Measurements from ENCODE around the gene RASEF.

RASEF gene

DNA sequence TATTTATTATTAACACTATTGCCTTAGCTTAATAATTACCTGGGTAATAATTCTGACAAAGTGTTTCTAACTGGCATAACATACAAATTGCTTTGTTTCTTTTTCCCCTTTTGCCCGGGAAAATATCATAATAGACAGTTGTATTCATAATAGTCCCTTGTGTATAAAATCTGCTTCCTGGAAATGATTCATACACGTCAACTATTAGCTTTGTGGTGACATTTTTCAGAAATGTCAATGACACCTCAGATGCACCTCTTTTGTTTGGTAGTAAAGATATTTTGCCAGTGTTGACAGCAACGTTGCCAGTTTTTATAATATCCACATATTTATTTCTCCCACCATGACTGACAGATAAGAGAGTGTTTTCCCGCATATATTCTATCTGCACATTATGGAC, 73.0 kb downstream of the RASEF start:
- Histone ChIP-seq H3K27ac (ENCODE audit: insufficient read depth, low read length, poor library complexity, severe bottlenecking) (no peak overlapping the region), H3K36me3 (ENCODE audit: control insufficient read depth, insufficient read depth, low read length) (no peaks in the 10 kb centered on the region), H3K9me3 (ENCODE audit: control insufficient read depth, low read length) (no peaks in the 10 kb centered on the region), H3K4me3 (ENCODE audit: insufficient read depth, low read depth, low read length, poor library complexity, severe bottlenecking) (no peak overlapping the region), H3K4me1 (ENCODE audit: control insufficient read depth, insufficient read depth, low read length, poor library complexity, severe bottlenecking) (no peaks in the 10 kb centered on the region), H3K27me3 (replicated peaks; ENCODE audit: control insufficient read depth, insufficient read depth, low read length, poor library complexity, severe bottlenecking) (no peaks in the 10 kb centered on the region)
- DNase-seq: no peak

DNA sequence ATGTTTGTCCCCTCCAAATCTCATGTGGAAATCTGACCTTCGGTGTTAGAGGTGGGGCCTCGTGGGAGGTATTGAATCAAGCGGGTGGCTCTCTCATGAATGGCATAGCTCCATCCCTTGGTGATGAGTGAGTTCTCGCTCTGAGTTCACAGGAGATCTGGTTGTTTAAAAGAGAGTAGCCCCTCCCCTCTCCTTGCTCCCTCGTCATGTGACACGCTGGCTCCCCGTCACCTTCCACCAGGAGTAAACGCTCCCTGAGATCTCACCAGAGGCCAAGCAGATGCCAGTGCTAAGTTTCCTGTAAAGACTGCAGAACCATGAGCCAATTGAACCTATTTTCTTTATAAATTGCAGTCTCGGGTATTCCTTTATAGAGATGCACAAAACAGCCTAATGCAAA, 74.5 kb downstream of the RASEF start:
- Histone ChIP-seq H3K4me1 (ENCODE audit: control insufficient read depth, insufficient read depth, low read length, poor library complexity, severe bottlenecking) (no peaks in the 10 kb centered on the region), H3K27me3 (replicated peaks; ENCODE audit: control insufficient read depth, insufficient read depth, low read length, poor library complexity, severe bottlenecking) (no peaks in the 10 kb centered on the region), H3K36me3 (ENCODE audit: control insufficient read depth, insufficient read depth, low read length) (no peaks in the 10 kb centered on the region), H3K4me3 (ENCODE audit: insufficient read depth, low read depth, low read length, poor library complexity, severe bottlenecking) (no peak overlapping the region), H3K27ac (ENCODE audit: insufficient read depth, low read length, poor library complexity, severe bottlenecking) (no peak overlapping the region), H3K9me3 (ENCODE audit: control insufficient read depth, low read length) (no peaks in the 10 kb centered on the region)
- DNase-seq: no peak

DNA sequence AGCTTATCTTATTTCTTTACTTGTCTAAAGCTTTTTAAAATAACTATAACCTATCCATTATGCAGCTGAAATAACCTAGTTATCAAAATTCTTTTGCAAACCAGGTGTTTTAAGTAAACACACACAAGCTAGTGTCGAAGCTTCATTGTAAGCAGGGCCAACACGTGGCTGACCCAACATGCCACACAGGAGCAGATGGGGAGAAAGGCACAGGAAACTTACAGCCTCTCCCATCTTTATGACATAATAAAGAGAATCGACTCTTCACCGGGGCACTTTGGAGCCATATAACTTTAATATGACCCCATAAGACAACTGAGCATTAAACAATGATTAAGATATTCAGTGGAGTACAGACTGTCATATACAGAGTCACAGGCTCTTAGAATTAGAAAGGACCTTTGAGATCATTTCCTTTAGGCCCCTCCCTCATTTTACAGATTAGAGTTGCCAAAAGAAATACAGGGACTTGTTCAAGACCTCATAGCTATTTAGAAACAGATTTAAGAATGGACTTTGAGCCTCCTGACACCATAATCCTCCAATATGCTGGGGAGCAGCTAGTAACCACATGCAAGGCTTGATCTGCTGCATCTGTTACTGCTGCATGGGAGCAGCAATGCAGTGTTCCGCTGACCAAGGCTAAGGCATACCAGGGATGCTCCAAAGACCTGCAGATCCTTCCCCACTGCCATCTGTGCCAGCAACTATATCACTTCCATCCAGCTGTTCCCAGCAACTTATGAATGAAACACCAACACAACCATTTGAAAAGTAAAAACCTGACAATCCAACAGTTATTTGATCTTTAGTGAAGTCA, 75.4 kb downstream of the RASEF start:
- DNase-seq: no peak
- Histone ChIP-seq H3K4me3 (ENCODE audit: insufficient read depth, low read depth, low read length, poor library complexity, severe bottlenecking) (no peak overlapping the region), H3K4me1 (ENCODE audit: control insufficient read depth, insufficient read depth, low read length, poor library complexity, severe bottlenecking) (no peaks in the 10 kb centered on the region), H3K36me3 (ENCODE audit: control insufficient read depth, insufficient read depth, low read length) (no peaks in the 10 kb centered on the region), H3K9me3 (ENCODE audit: control insufficient read depth, low read length) (no peaks in the 10 kb centered on the region), H3K27me3 (replicated peaks; ENCODE audit: control insufficient read depth, insufficient read depth, low read length, poor library complexity, severe bottlenecking) (no peaks in the 10 kb centered on the region), H3K27ac (ENCODE audit: insufficient read depth, low read length, poor library complexity, severe bottlenecking) (no peak overlapping the region)

DNA sequence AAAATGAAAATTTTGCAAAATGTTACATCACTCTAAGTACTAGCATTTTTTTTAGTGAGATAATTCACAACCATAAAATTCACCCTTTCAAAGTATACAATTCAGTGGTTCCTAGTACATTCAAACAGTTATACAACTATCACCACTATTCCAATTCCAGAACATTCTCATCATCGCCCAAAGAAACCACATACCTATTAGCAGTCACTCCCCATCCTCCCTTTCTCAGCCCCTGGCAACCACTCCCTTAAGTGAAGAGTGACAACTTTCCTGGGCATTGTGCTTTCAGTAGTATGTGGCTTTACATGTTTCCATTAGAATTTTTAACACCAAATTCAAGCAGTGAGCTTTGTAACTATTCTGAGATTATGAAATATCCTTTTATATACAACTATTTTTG, 81.4 kb downstream of the RASEF start:
- no peaks in the 10 kb centered on the region for H3K36me3 ChIP-seq (ENCODE audit: control insufficient read depth, insufficient read depth, low read length)
- no peak overlapping the region for H3K27ac ChIP-seq (ENCODE audit: insufficient read depth, low read length, poor library complexity, severe bottlenecking)
- no peak overlapping the region for H3K4me3 ChIP-seq (ENCODE audit: insufficient read depth, low read depth, low read length, poor library complexity, severe bottlenecking)
- H3K9me3 ChIP-seq (ENCODE audit: control insufficient read depth, low read length): no peaks in the 10 kb centered on the region
- no peaks in the 10 kb centered on the region for H3K4me1 ChIP-seq (ENCODE audit: control insufficient read depth, insufficient read depth, low read length, poor library complexity, severe bottlenecking)
- H3K27me3 ChIP-seq (replicated peaks; ENCODE audit: control insufficient read depth, insufficient read depth, low read length, poor library complexity, severe bottlenecking): no peaks in the 10 kb centered on the region
- no peak for DNase-seq

DNA sequence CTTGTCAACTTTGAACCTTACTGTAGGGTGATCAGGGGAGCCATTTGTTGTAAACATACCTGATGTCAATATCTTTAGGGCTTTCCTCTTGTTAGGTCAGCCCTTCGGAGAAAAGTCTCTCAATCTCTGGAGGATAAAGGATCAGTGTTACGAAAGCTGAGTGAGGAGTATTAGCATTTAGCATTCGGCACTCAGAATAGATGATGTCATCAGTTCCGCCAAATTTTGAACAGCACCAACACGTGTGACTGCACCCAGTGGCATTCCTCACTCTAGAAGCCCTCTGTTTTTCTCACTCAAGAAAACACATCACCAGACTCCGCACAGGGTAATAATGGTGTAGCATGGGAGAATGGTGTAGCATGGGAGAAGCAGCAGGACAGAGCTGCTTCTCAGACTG, 87.8 kb downstream of the RASEF start:
- no peaks in the 10 kb centered on the region for H3K36me3 ChIP-seq (ENCODE audit: control insufficient read depth, insufficient read depth, low read length)

DNA sequence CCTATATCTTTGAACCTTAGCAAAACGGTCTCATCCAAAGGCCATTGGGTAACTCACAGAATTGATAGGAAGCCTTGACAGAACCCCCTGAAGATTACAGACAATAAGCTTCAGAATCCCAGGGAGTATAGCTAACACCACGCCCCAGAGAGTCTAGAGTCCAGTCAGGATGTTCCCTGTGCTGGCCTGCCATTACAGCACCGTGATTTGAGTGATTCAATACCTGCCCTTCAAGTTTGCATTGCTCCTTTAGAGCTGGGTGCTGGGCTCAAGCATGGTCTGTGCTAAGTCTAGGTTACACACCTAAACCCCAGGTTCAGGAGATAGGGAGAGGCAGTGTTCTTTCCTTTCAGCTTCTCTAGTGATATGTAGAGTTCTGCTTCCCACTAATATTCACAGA, 90.5 kb downstream of the RASEF start:
- Histone ChIP-seq H3K27ac (ENCODE audit: insufficient read depth, low read length, poor library complexity, severe bottlenecking) (no peak overlapping the region), H3K27me3 (replicated peaks; ENCODE audit: control insufficient read depth, insufficient read depth, low read length, poor library complexity, severe bottlenecking) (no peaks in the 10 kb centered on the region), H3K4me3 (ENCODE audit: insufficient read depth, low read depth, low read length, poor library complexity, severe bottlenecking) (no peak overlapping the region), H3K9me3 (ENCODE audit: control insufficient read depth, low read length) (no peaks in the 10 kb centered on the region), H3K36me3 (ENCODE audit: control insufficient read depth, insufficient read depth, low read length) (no peaks in the 10 kb centered on the region), H3K4me1 (ENCODE audit: control insufficient read depth, insufficient read depth, low read length, poor library complexity, severe bottlenecking) (no peaks in the 10 kb centered on the region)
- DNase-seq: no peak

More for the DNA sequence above, 87.8 kb downstream of the RASEF start:
- Histone ChIP-seq H3K4me1 (ENCODE audit: control insufficient read depth, insufficient read depth, low read length, poor library complexity, severe bottlenecking) (no peaks in the 10 kb centered on the region), H3K27ac (ENCODE audit: insufficient read depth, low read length, poor library complexity, severe bottlenecking) (no peak overlapping the region), H3K9me3 (ENCODE audit: control insufficient read depth, low read length) (no peaks in the 10 kb centered on the region), H3K27me3 (replicated peaks; ENCODE audit: control insufficient read depth, insufficient read depth, low read length, poor library complexity, severe bottlenecking) (no peaks in the 10 kb centered on the region), H3K4me3 (ENCODE audit: insufficient read depth, low read depth, low read length, poor library complexity, severe bottlenecking) (no peak overlapping the region)
- no peak for DNase-seq

DNA sequence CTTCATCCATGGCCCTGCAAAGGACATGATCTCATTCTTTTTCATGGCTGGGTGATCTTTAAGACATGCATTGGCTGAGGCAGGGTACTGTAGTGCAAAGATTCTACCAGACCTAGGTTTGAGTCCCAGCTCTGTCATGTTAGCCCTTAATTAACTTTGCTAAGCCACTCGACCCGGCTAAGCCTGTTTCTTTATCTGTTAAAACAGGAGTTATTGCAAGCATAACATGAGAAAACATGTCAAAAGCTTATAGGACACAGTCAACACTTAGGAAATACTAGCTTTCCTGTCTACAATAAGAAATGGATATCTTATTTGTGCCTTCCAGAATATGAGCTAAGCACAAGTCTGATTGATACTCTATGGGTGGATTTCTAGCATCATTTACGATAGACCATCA, 92.6 kb downstream of the RASEF start:
- Histone ChIP-seq H3K4me1 (ENCODE audit: control insufficient read depth, insufficient read depth, low read length, poor library complexity, severe bottlenecking) (no peaks in the 10 kb centered on the region), H3K4me3 (ENCODE audit: insufficient read depth, low read depth, low read length, poor library complexity, severe bottlenecking) (no peak overlapping the region), H3K9me3 (ENCODE audit: control insufficient read depth, low read length) (no peaks in the 10 kb centered on the region), H3K36me3 (ENCODE audit: control insufficient read depth, insufficient read depth, low read length) (no peaks in the 10 kb centered on the region), H3K27ac (ENCODE audit: insufficient read depth, low read length, poor library complexity, severe bottlenecking) (no peak overlapping the region), H3K27me3 (replicated peaks; ENCODE audit: control insufficient read depth, insufficient read depth, low read length, poor library complexity, severe bottlenecking) (no peaks in the 10 kb centered on the region)
- DNase-seq: no peak

DNA sequence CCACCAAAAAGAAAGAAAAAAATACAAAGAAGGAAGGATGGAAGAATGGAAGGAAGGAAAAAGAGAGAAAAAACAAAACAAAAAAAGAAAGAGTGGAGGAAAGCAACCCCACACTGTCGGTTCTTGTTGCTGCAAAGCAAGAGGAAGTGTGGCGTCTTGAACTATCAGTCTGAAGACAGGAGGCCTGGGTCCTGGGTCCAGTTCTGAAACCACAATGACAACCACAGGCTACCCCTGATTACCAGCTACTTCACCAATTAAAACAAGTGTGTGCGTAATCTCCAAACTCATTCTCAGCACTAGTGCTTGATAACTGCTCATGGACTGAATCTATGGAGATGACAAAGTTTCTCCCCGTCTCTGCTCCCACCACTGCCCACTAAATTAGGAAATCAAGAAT, 93.7 kb downstream of the RASEF start:
- Histone ChIP-seq H3K27ac (ENCODE audit: insufficient read depth, low read length, poor library complexity, severe bottlenecking) (no peak overlapping the region), H3K36me3 (ENCODE audit: control insufficient read depth, insufficient read depth, low read length) (no peaks in the 10 kb centered on the region), H3K9me3 (ENCODE audit: control insufficient read depth, low read length) (no peaks in the 10 kb centered on the region), H3K4me3 (ENCODE audit: insufficient read depth, low read depth, low read length, poor library complexity, severe bottlenecking) (no peak overlapping the region), H3K4me1 (ENCODE audit: control insufficient read depth, insufficient read depth, low read length, poor library complexity, severe bottlenecking) (no peaks in the 10 kb centered on the region), H3K27me3 (replicated peaks; ENCODE audit: control insufficient read depth, insufficient read depth, low read length, poor library complexity, severe bottlenecking) (no peaks in the 10 kb centered on the region)
- DNase-seq: no peak

DNA sequence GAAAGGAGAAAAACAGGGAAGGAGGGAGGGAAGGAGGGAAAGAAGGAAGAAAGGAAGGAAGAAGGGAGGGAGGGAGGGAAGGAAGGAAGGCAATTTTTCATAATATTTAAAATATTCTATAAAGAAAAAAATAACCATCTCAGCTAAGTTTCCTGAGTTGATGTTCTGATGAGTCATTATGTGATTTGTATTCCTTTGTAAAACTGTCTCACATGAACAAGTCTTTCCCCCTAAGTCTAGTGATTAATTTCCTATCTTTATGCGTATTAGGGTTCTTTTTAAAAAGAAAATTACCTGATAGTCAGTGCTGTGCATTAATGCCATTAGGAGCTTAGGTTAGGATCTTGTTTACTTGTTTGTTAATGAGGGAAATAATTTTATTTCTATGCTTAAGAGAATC, 94.1 kb downstream of the RASEF start:
- Histone ChIP-seq H3K4me1 (ENCODE audit: control insufficient read depth, insufficient read depth, low read length, poor library complexity, severe bottlenecking) (no peaks in the 10 kb centered on the region), H3K27ac (ENCODE audit: insufficient read depth, low read length, poor library complexity, severe bottlenecking) (no peak overlapping the region), H3K27me3 (replicated peaks; ENCODE audit: control insufficient read depth, insufficient read depth, low read length, poor library complexity, severe bottlenecking) (no peaks in the 10 kb centered on the region), H3K36me3 (ENCODE audit: control insufficient read depth, insufficient read depth, low read length) (no peaks in the 10 kb centered on the region), H3K9me3 (ENCODE audit: control insufficient read depth, low read length) (no peaks in the 10 kb centered on the region), H3K4me3 (ENCODE audit: insufficient read depth, low read depth, low read length, poor library complexity, severe bottlenecking) (no peak overlapping the region)
- DNase-seq: no peak

DNA sequence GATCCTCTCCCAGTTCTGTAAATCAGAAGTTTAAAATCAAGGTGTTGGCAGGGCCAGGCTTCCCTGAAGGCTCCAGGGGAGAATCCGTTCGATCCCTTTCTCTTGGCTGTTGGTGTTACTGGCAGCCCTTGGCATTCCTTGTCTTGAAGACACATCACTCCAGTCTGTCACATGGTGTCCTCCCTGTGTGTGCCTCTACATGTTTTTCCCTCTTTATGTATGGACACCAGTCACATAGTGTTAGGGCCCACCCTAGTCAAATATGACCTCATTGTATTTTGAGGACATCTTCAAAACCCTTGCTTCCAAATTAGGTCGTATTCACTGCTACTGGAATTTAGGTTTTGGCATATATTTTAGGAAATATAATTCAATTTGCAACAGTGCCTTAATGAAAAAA, 94.6 kb downstream of the RASEF start:
- Histone ChIP-seq H3K4me3 (ENCODE audit: insufficient read depth, low read depth, low read length, poor library complexity, severe bottlenecking) (no peak overlapping the region), H3K36me3 (ENCODE audit: control insufficient read depth, insufficient read depth, low read length) (no peaks in the 10 kb centered on the region), H3K4me1 (ENCODE audit: control insufficient read depth, insufficient read depth, low read length, poor library complexity, severe bottlenecking) (no peaks in the 10 kb centered on the region), H3K9me3 (ENCODE audit: control insufficient read depth, low read length) (no peaks in the 10 kb centered on the region), H3K27me3 (replicated peaks; ENCODE audit: control insufficient read depth, insufficient read depth, low read length, poor library complexity, severe bottlenecking) (no peaks in the 10 kb centered on the region), H3K27ac (ENCODE audit: insufficient read depth, low read length, poor library complexity, severe bottlenecking) (no peak overlapping the region)
- DNase-seq: no peak

Data from effector memory CD4-positive, alpha-beta T cell (primary cell).